PFSK-1 (cell line): Measurements from ENCODE around the gene FGFBP3.

Experiments used
- FOXP2 ChIP-seq: optimal IDR thresholded peaks from 2 replicates; pipeline ENCODE3; 2011; ENCODE audit warnings: borderline replicate concordance, control low read depth, inconsistent platforms; ENCODE audit not compliant: insufficient read depth; ENCODE audit errors: extremely low read length, extremely low read depth
- POLR2AphosphoS5 ChIP-seq: IDR thresholded peaks from 2 replicates; pipeline ENCODE4 v1.6.1; 2012; ENCODE audit warnings: low read depth, mild to moderate bottlenecking, control low read depth, low read length, moderate library complexity
- REST ChIP-seq, 2 experiments: IDR thresholded peaks; 2 replicates each; pipeline versions ENCODE4 v1.6.1 to v1.8.0; 2011 to 2012; ENCODE audit warnings: low read depth in 2 of 2, low read length in 2 of 2, control low read depth in 1 of 2, inconsistent platforms in 1 of 2, mild to moderate bottlenecking in 1 of 2, moderate library complexity in 1 of 2; ENCODE audit not compliant: insufficient read depth in 1 of 2
- SIN3A ChIP-seq: IDR thresholded peaks from 2 replicates; pipeline ENCODE4 v1.6.1; 2012; ENCODE audit warnings: mild to moderate bottlenecking, low read length, moderate library complexity, borderline replicate concordance; ENCODE audit not compliant: insufficient read depth
- TAF1 ChIP-seq: IDR thresholded peaks from 2 replicates; pipeline ENCODE4 v1.6.1; 2012; ENCODE audit warnings: low read length, control low read depth, borderline replicate concordance; ENCODE audit not compliant: insufficient read depth

FGFBP3 gene

DNA sequence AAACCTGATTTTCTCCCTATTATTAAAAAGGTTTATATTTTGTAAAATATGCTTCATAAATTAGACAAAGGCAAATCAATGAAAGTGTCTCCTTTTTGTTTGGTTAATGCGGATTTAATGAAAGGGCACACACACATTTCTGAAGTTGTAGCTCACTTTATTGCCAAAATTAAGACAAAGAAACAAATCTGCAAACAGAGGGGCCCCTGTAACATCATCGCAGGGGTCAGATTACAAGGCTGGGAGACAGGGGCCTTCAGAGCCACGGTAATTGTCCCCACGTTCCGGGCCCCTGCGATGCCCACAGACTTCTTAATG lies 22.4 kb downstream of the FGFBP3 start:
- TF ChIP-seq TAF1 = no peak
- TF ChIP-seq REST (IDR thresholded peaks at IDR 0.05; ENCODE audit: insufficient read depth in 1 of 2, low read depth in 2 of 2, low read length in 2 of 2) = no peak
- TF ChIP-seq FOXP2 = no peak
- TF ChIP-seq SIN3A = no peak
- no peak for TF ChIP-seq POLR2AphosphoS5

- TF ChIP-seq REST (IDR thresholded peaks at IDR 0.05; ENCODE audit: insufficient read depth in 1 of 2, low read depth in 2 of 2, low read length in 2 of 2) (no peak), TAF1 (no peak), POLR2AphosphoS5 (no peak), SIN3A (no peak), FOXP2 (no peak)
Observed at GRCh38 chr10:91885362-91886079, 23.8 kb downstream of the FGFBP3 start.

- no peak for TF ChIP-seq SIN3A
- no peak for TF ChIP-seq POLR2AphosphoS5
- no peak for TF ChIP-seq FOXP2
- TF ChIP-seq REST (IDR thresholded peaks at IDR 0.05; ENCODE audit: insufficient read depth in 1 of 2, low read depth in 2 of 2, low read length in 2 of 2) = no peak
Observed at GRCh38 chr10:91884536-91884935, 24.8 kb downstream of the FGFBP3 start.

GRCh38 chr10:91883549-91884444 lies 25.5 kb downstream of the FGFBP3 start:
- TF ChIP-seq FOXP2 (peak; percentile 33), TAF1 (no peak)

- TF ChIP-seq SIN3A (no peak), FOXP2 (no peak), REST (IDR thresholded peaks at IDR 0.05; ENCODE audit: insufficient read depth in 1 of 2, low read depth in 2 of 2, low read length in 2 of 2) (no peak), POLR2AphosphoS5 (no peak), TAF1 (no peak)
Observed at GRCh38 chr10:91880310-91880709, 29.0 kb downstream of the FGFBP3 start.
